GM10248 (cell line): ENCODE results near the gene STK32A.

Experiments
- CTCF ChIA-PET: fragments of 300-600 bp; sonication (Branson Sonifier 250); formaldehyde crosslinking; extraction: SDS; loops from one replicate; lab custom pipeline; 2021; ENCODE audit warnings: antibody characterized with exemption; lab: Yijun Ruan, JAX
- POLR2A ChIA-PET: fragments of 350-650 bp; sonication (Branson Sonifier 250); formaldehyde crosslinking; extraction: SDS; loops from one replicate; lab custom pipeline; 2020; ENCODE audit warnings: antibody characterized with exemption; lab: Yijun Ruan, JAX
- DNase-seq: peaks from one replicate; pipeline ENCODE4 v3.0.0; 2012; ENCODE audit errors: extremely low spot score
- TF ChIP-seq, protein P1 (sequence below): IDR thresholded peaks from 2 replicates; pipeline ENCODE4 v1.5.1; 2012; ENCODE audit warnings: mild to moderate bottlenecking, low read depth; ENCODE audit errors: extremely low read depth, missing control alignments, control extremely low read depth

STK32A gene

DNA sequence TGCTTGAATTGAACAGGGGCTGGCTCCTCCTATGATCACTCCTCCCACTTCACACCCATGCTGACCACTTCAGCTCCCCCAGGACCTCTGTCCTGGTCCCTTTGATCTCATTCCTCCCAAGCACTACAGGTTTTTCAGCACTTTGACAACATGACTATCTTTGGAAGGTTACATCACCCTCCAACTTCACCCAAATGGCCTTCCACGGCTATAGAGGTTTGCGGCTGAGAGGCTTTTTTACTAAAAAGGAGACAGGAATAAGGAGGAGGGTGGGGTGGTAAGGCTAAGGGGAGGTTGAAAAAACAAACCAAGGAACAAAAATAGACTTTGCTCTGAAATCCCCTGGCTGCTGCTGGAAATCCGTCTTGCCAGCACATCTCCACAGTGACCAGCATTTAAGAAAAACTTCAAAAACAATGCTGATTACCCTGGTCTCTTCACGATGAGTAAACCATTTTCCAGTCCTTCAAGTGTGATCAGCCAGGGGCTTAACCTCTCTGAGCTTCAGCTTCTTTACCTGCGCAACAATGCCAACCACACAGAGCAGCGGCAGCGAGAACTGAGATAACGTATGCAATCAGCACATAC, 172.4 kb downstream of the STK32A start:
- ChIA-PET POLR2A (no interaction called here), CTCF (interaction anchor here (1.0 to 1.4 kb wide), 2 partner anchors 20 to 32 kb away, joined by 3 read pairs; no protein-coding TSS in a partner anchor)
- TF ChIP-seq, protein P1, sequence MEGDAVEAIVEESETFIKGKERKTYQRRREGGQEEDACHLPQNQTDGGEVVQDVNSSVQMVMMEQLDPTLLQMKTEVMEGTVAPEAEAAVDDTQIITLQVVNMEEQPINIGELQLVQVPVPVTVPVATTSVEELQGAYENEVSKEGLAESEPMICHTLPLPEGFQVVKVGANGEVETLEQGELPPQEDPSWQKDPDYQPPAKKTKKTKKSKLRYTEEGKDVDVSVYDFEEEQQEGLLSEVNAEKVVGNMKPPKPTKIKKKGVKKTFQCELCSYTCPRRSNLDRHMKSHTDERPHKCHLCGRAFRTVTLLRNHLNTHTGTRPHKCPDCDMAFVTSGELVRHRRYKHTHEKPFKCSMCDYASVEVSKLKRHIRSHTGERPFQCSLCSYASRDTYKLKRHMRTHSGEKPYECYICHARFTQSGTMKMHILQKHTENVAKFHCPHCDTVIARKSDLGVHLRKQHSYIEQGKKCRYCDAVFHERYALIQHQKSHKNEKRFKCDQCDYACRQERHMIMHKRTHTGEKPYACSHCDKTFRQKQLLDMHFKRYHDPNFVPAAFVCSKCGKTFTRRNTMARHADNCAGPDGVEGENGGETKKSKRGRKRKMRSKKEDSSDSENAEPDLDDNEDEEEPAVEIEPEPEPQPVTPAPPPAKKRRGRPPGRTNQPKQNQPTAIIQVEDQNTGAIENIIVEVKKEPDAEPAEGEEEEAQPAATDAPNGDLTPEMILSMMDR, result no peak
- no peak for DNase-seq

GRCh38 chr5:147408980-147409379, 174.2 kb downstream of the STK32A start:
- POLR2A ChIA-PET, result no interaction called here

GRCh38 chr5:147410496-147411358, 175.9 kb downstream of the STK32A start:
- TF ChIP-seq, protein P1, result no peak
- ChIA-PET POLR2A (no interaction called here), CTCF (interaction anchor here (1.4 to 1.8 kb wide), 2 partner anchors 20 to 22 kb away, joined by 3 to 7 read pairs; no protein-coding TSS in a partner anchor)
- no peak for DNase-seq

More at GRCh38 chr5:147408980-147409379, 174.2 kb downstream of the STK32A start:
- no peak for DNase-seq
- CTCF ChIA-PET, result interaction anchor here (1.4 kb wide), 1 partner anchor 34 kb away, joined by 3 read pairs; no protein-coding TSS in a partner anchor
- TF ChIP-seq, protein P1, result no peak

DNA sequence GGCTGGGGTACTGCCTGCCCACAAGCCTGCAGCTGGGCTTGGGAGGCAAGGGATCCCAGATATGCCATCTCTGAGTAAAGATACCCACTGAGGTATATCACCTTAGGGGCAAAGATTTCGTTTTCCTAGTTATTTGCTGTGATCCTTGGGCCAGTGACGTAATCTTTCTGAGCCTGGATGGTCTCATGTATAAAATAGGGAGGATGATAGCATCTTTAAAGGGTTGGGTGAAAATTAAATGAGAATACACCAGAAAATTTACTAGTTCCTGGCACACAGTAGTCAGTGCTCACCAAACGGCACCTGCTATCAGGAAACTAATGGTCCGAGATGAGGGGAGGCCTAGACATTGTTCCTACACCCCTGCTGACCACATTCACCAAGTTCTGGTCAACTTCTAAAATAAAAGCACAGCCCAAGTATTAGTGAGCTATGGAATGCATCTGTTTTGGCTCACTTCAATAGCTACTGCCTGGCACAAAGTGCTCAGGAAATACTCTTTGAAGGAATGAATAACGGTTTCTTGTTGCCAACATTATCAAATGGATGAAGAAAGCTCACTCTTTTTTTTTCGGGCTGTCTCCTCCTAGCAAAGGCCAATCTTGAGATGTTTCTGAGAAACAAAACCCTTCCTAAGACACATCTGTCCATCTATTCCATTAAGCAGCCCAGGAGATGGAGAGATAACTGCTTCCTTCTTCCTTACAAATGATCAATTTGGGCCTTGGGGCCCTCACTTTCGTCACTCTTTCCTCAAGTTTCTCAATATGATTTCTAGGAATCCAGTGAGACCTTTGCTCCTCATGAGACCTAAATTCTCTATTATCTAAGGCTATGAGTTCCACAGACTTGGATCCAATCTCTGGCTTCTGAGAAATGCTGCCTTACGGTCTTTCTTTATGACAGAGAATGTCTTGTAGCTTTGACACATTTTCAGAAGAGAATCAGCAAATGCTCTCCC, 176.8 kb downstream of the STK32A start:
- ChIA-PET POLR2A (no interaction called here), CTCF (interaction anchor here (1.0 to 1.4 kb wide), 2 partner anchors 13 to 21 kb away, joined by 3 read pairs; no protein-coding TSS in a partner anchor)
- no peak for DNase-seq
- TF ChIP-seq, protein P1, result no peak

DNA sequence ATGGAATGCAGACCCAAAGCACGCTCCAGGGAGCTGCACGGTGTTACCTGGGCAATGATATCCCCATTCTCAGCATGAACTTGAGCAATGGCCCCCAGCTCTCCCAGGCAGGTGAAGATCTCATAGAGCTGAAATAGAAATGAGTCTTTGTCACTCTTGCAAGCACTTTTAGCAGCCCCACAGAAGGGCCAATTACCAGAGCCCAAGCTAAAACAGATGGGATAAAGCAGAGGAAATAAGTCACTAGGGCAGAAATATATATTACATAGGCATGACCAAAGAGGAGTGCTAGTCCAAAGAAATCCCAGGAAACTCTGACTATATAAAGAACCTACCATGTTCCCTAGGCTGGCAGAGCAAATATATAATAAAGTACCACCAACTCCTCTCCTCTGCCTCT, 177.7 kb downstream of the STK32A start:
- TF ChIP-seq, protein P1, result no peak
- POLR2A ChIA-PET, result no interaction called here
- CTCF ChIA-PET, result interaction anchor here (1.0 kb wide), 1 partner anchor 14 kb away, joined by 3 read pairs; no protein-coding TSS in a partner anchor

More for the DNA sequence above, 177.7 kb downstream of the STK32A start:
- DNase-seq, result no peak
